Activated CD8-positive, alpha-beta memory T cell treated with anti-CD3 and anti-CD28 coated beads, Interleukin-2, amount 50 U/mL, for 1 hour (primary cell): ENCODE data around the gene CSF1R.
"Not testable (repeated sequence)": the region's sequence is repeated elsewhere in the genome, so short reads cannot be mapped to it uniquely, and the experiment has no call there.

Experiments
- DNase-seq: peaks from one replicate; pipeline ENCODE4 v3.0.0-alpha.2; 2020; ENCODE audit errors: extremely low read depth

The CSF1R gene

DNA sequence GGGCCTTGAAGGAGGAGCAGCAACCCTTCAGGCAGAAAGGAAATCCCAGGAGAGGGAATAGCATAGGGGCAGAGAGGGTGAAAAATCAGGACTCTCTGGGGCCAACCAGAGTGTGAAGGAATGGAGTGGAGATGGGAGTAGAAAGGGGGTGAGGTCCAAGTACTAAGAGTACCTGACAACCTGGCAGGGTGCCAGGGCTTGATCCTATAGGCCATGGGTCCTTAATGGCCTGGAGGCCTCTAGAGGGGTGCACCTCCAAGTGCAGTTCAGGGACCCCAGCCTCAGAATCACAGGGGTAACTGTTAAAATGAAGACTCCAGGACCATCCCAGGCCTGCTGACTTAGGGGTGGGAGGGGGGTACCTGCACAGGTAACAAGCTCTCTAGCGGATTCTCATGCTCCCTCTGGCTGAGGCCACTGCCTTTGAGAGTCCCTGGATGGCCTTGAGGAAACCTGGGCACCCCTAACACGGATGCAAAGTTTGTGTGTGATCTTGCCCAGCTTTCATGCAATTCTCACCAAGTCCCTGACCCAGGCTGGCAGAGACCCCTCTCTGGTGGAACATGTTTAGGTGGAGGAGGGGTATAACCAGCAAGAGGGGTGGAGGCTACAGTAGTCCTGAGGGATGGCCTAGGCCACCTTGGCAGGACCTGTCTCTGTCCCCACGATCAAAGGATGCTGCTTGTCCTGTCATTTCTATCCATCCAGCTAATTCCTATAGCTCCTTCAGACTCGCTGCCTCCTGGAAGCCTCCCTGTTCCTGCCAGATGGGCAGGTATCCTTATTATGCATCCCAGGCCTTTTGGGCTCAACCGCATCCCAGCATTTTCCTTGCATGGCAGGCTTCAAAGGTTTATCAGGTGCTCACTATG is 17.6 kb upstream of the CSF1R start:
- no peak for DNase-seq

DNA sequence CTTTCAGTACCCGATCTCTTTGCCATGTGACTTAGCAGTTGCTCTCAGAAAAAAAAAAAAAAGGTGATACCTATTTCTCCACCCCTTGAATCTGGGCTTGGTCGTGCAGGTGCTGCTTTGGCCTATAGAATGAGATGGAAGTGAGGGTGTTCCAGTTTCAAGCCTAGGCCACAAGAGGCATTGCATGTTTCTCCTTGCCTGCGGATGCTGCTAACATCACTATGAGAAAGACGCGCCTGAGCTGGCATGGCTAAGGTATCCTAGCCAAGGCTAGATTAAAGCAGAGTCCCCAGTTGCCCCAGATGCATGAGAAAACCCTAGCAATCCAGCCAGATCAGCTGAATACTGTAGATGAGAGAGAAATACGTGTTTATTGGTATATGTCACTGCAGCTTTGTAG is 14.7 kb upstream of the CSF1R start:
- no peak for DNase-seq

DNA sequence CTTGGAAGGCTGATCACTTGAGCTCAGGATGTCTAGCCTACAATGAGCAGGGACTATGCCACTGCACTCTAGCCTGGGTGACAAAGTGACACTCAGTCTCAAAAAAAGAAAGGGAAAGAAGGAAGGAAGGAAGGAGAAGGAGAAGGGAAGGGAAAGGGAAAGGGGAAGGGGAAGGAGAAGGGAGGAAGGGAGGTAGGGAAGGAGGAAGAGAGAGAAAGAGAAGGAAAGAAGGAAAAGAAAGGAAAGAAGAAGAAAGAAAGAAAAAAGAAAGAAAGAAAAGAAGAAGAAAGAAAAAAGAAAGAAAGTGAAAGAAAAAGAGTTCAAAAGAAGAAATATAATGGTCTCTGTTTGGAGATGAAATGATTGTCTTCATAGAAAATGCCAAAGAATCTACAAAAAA is 10.8 kb upstream of the CSF1R start:
- DNase-seq, result no peak

DNA sequence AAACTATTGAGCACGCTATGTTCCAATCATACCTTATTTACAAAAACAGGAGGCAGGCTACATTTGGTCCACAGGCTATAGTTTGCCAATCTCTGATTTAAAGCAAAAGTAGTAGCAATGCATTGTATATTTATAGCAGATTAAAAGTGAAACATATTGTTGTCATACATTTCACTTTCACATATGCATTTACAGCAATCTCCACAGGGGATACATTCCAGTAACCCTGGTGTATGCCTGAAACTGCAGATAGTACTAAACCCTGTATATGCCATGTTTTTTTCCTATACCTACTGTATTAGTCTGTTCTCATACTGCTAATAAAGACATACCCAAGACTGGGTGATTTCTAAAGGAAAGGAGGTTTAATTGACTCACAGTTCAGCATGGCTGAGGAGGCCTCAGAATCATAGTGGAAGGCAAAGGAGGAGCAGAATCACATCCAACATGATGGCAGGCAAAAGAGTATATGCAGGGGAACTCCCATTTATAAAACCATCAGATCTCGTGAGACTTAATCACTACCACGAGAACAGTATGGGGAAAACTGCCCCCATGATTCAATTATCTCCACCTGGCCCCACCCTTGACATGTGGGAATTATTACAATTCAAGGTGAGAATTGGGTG is 5.9 kb upstream of the CSF1R start:
- DNase-seq, result no peak

DNA sequence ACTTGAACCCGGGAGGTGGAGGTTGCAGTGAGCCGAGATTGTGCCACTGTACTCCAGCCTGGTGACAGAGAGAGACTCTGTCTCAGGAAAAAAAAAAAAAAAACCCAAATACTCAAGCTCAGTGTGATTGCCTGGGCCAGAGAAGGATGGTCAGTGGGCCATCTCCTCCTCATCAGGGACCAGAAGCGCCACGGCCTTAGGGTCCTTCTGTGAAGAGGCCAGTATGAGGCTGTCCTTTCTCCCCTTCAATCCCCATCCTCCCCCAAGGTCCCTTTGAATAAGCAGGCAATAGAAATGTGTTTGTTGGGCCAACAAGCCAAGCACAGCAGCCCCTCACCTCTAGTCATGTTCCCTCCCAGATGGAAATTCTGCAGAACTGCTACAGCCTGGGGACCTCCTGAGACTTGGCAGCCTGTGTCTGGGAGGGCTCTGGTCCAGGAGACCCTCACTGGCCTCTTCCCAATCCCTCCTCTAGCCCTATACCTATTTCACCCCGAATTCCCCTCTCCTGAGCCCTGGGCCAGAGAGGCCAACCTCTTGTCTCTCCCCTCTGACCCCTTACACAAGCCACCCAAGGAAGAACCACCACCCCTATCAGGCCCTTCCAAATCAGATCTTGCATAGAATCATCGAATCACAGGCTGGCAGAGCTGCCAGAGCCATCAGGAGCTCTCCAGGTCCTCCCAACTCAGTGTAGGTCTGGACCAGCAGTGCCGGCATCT is 1.0 kb downstream of the CSF1R start:
- DNase-seq, result no peak

DNA sequence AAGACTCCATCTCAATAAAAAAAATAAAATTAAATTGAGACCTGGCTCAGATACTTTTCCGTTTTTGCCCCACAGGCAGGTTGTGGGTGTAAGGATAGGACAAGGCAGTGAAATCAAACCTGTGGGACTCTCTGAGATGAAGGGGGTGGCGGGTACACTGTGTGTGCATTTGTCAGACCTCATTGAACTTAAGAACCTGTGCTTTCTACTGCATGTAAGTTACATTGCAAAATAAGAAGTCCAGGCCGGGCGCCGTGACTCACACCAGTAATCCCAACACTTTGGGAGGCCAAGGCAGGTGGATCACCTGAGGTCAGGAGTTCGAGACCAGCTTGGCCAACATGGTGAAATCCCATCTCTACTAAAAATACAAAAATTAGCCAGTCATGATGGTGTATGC is 1.6 kb downstream of the CSF1R start:
- DNase-seq, result not testable (repeated sequence)

DNA sequence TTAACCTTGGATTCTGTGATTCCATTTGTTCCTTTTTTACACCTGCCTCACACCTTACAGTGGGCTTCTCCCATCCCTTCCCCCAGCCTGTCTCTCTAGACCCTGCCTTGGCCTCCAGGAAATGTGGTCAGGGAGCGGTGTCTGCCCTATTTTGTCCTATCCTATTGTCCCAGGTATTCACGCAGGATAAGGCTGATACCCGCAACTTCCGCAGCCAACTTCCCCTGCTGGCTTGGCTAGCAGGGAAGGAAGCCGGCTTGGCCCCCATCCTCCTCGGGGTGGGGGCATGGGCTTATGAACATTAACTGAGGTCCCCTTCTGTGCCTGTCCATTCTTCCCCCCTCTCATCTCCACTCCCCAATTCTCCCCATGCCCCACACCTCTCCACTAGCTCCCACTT is 3.5 kb downstream of the CSF1R start:
- DNase-seq, result no peak

DNA sequence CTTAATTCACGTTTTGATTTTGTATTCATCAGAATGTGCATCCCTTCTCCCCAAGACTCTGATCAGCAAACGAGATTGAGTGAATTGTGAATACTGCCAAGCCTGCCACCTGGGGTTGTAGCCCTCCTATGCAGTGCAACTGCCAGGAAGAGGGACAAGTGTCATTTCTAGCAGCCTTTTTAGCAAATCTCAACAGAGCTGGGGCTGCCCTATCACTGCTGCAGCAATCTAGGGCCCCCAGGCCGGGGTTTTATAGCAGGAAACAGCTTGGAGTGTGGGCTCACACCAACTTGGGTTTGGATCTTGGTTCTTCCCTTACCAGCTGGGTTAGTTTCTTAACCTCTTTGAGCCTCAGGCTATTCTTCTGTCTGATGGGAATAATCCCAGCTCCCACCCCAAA is 4.0 kb downstream of the CSF1R start:
- no peak for DNase-seq

DNA sequence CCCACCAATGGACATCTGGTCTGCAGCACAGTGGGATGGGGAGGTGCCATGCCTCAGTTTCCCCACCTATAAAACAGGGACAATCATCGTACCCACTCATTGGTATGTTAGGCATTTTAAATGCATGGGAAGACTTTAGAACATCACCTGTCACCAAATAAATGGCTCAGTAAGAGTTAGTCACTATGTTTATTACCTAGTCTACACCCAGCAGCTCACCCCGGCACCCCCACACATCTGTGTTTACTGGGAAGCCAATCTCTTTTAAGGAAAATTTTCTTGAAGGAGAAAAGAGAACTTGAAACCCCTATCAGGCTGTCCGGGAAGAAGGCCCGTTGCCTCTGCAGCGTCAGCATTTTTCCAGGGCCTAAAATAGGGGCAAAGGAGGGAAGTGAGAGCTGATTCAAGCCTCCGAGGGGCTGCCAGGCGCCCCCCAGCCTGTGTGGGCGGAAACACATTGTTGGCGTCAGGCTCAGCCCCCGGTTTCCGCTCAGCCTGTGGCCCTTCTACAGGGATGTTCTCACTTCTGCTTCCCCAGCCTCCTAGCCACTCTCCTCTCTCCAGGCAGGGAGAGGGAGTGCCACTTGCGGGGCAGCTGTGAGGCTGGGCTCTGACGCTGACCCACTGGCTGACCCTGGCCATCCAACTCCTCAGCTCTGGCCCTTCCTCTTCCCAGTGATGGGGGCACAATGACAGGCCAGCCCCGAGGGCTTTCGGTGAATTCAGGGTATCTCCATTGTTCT is 4.6 kb downstream of the CSF1R start:
- DNase-seq, result no peak

DNA sequence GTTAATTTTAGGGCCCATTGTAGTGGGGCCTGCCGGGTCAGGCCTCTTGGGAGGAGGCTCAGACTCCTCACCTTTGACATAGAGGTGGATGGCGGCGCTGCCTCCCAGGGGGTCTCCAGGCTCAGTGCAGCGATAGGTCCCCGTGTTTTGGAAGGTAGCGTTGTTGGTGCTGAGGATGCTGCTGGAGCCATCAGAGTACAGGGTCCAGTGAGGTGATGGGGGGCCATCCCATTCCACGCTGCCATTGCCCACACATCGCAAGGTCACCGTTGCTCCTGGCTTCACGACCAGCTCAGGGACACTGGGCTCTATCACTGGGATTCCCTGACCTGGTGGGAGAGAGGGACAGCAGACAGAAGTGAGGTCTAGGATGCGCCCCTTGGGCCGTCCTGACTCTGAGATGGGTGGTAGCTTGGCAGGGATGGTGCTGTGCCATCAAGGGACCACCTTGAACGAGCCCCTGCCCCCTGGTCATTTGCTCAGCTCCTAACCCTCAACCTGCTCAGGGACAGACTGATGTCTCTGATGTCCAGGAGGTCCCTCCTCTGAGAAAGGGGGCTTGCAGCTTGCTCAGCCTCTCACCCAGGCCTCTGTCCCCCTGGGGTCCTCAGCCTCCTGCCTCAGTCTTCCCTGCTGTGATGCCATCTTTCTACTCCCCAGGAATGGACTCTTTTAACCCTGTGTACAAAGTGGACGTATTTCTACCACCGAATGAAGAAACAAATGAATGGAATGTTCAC is 5.5 kb downstream of the CSF1R start:
- DNase-seq, result no peak

DNA sequence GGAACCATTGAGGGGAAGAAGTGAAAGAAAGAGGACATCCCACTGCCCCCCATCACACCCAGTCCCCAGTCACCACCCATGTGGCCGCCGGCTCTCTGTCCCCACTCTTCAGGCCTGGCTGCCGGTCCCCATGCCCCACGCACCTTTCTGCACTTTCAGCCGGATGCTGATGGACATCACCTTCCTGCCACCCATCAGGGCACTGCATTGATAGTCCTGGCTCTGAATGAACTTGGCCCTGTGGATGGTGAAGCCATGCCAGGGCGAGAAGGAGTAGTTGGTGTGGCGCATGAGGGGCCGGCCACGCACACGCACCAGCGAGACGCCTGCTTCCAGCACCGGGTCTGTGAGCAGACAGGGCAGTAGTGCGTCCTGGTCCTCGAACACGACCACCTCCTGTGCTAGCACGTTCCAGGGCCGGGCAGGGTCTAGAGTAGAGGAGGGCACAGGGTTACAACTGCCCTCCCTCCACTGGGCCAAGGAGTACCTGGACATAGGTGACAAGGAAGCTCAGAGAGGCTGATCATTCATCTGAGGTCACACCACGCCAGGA is 6.4 kb downstream of the CSF1R start:
- DNase-seq, result no peak

DNA sequence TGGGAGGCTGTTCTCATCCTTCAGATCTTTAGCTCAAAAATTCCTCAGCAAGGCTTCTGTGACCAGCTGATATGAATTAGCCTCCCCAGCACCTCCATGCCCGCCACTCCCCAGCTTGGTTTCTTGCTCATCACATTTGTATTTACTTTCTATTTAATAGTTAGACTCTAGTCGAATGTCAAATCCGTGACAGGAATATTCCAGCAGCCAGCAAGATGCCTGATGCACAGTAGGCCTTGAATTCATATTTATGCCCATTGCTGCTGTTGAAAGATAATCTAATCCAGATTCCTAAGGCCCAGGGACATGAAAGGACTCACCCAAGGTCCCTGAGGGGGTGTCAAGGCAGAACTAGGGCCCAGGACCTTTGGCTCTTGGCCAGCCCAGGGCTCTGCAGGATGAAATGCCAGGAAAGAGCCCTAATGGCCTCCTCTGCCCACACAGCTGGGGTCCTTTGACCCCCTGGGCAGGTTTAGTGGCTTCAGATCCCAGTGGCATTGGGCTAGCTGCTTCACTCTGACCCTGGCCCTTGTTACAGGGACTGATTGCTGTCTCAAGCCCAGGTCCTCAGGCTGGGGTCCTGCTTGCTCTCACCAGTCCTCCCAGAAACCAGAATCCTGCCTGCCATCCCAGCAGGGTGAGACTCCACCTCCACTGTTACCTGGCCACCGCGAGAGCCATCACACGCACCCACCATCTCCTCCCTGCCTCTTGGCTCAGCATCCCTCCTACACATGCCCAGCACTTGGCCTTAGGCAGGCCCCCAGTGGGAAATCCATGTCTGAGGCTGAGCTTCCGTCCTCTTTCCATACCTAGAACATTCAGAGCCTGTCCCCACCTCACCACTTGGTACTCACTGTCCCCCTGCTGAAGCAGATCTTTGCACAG is 7.3 kb downstream of the CSF1R start:
- DNase-seq, result no peak

DNA sequence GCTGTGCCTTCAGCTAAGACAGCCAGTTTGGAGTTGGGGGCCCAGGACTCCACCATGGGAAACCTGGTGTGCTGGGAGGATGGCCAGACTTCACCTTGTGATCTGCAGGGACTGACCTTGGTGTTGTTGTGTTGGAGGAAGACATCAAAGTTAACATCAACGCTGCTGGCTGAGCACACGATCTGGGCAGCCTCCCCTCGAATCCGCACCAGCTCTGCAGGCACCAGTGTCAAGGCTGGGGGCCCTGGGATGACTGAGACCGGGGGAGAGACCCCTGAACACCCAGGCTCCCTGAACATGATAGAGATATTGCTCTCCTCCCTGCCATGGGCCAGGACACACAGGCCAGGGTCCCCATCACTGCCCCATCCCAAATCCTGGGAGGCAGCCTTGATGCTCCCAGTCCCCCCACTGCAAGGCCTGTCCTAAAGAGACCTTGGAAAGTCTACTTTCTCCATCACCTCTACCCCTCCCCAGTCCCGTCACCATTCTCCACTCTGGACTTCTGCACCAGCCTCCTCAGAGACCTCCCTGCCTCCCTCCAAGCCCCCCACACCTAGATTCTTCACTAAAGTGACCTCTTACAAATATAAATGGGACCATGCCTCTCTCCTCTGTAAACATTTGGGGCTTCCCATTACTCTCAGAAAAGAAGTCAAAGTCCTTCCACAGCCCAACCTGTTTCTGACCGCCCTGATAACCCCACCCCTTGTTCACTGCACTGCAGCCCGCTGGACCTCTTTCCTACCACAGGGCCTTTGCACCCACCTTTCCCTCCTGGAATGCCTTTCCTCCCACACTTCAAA is 8.2 kb downstream of the CSF1R start:
- no peak for DNase-seq

DNA sequence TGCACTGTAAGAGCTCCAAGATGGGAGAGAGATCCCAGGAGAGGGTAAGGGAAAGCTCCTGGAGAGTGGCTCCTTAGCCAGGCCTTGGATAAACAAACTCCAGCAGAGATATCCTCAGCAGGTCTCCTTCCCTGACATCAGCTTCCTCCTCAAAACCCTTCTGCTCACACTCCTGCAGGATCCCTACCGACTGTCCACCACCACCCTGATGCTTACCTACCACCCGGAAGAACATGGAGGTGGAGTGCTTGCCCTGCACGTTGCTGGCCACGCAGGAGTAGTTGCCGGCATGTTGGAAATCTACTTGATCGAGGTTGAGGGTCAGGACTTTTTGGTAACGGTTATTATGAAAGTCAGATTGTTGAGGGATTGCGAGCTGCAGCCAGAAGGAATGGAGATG is 9.3 kb downstream of the CSF1R start:
- DNase-seq, result no peak

DNA sequence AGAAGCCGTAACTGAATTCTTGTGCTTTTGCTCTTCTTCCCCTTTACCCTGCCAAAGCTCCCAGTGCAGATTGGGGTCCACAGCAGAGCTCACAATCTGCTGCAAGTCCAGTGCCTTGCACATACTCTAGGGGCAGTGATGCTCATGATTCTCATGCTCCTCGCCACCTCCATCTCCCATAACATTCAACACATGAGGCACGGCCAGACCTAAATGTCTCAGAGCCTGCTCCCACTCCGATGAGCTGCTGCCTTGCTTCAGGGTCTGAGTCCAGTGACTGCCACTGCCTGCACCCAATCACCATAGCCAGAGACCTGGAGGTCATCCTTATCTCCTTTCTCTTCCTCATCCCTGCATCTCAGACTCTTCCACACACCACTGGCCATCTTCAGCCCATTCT is 10.5 kb downstream of the CSF1R start:
- no peak for DNase-seq

DNA sequence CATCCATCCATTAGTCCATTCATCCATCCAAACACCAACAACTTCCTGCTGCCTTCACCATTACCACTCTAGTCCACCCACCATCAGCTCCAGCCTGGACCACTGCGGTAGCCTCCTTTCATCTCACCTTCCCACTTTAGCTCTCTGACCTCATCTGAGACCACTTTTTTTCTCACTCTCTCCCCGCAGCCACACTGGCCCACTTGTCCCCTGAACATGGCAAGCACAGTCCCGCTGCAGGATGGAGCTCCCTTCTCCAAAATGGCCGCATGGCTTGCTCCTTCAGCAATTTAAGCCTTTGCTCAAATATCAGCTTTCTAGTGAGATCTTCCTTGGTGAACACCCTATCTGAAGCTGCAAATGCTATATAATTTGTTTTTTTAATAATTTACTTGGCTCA is 11.1 kb downstream of the CSF1R start:
- DNase-seq, result no peak

DNA sequence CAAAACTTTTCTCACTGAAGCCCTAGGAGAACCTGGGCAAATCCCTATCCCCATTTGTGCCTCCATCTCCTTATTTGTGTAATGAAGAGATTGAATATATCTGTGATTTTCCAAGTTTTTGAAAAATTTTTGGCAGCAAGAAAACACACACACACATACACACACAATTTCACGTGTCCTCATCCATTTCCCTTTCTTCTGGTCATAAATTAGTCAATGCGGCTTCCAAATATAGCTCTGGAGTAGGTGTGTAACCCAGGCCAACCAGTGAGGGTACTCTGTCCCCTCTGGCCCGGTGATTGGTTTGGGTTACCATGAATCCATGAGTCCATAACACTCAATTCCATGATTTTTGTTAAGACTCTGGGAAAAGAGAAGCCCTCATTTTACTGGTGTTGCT is 12.7 kb downstream of the CSF1R start:
- no peak for DNase-seq

DNA sequence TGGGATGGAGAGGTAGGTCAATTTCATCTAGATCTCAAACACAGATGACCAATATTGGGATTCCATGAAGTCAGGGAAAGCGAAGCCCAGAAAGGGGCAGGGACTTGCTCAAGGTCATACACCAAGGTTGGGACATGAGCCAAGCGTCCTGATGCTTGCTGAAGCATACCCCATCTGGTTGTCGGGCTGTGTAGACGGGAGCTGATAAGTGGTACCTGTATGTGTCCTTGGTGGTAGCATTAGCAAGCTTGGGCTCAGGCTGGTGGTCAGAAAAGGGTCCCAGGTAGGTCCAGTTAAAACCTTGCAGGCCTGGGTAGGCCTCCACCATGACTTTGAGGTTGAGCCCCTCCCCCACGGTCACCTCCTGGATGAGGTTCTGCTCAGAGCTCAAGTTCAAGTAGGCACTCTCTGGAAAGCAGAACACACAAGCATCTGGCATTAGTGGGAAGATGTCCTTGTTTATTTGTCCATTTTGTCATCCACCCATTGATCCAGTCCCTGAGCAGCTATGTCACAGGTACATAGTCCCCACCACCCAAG is 13.2 kb downstream of the CSF1R start:
- DNase-seq, result no peak

DNA sequence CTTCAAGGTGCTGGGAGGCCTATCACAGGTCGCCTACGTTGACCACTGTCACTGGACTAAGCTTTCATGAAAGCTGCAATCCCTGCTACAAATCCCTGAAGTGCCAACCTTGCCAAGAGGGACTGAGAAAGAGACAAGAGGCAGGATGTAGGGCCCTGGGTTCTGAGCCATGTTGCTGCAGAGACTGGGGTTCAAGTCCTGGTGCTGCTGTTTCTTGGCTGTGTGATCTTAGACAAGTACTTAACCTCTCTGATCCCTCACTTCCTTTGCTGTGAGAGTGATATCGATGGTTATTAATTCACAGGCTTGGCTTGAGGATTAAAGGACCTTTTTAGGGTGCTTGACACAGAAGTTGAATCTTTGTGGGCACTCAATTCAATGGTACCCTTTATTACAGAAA is 15.5 kb downstream of the CSF1R start:
- DNase-seq, result no peak
